ENCODE data around the gene CNGB1.

Gene CNGB1

GRCh38 chr16:58000706-58001676, 30.1 kb upstream of the CNGB1 start, which contains the start of gene USB1:
Gene USB1 (plus strand): TSS chr16:58001407. CDS start chr16:58001484, 77 bp downstream.
- Histone ChIP-seq H3K9ac (ENCODE audit: low read length) (peak within 1 kb of the TSS; percentile 83), H2AFZ (ENCODE audit: low read depth, low read length, severe bottlenecking) (peak within 1 kb of the TSS; percentile 93), H3F3A (ENCODE audit: insufficient read depth) (peaks cover 15% of the 10 kb centered on the region), H3K27ac (ENCODE audit: low read depth, low read length) (peak within 1 kb of the TSS; percentile 67), H3K4me2 (ENCODE audit: low read depth, low read length, poor library complexity, severe bottlenecking) (peak within 1 kb of the TSS; percentile 95), H3K36me3 (ENCODE audit: low read length) (no peaks in the 10 kb centered on the region; the same call in 1 of the 2 replicates), H4K20me1 (ENCODE audit: low read depth, low read length) (no peaks in the 10 kb centered on the region), H3K9me3 (ENCODE audit: insufficient read depth, low read length) (no peaks in the 10 kb centered on the region), H3K9me2 (replicated peaks; ENCODE audit: insufficient read depth, low read length) (no peaks in the 10 kb centered on the region), H3K79me2 (ENCODE audit: insufficient read depth, low read length) (no peaks in the 10 kb centered on the region), H3K27me3 (ENCODE audit: low read length) (no peaks in the 10 kb centered on the region), H3K4me3 (ENCODE audit: insufficient read depth, low read length, poor library complexity, severe bottlenecking) (peak within 1 kb of the TSS; percentile 80)
- no peak for TF ChIP-seq EZH2phosphoT487 (conservative IDR thresholded peaks at IDR 0.05; ENCODE audit: low read length)
- TF ChIP-seq CTCF (IDR thresholded peaks at IDR 0.05; ENCODE audit: insufficient read depth, low read length, poor library complexity, severe bottlenecking), result peak; percentile 29

- no peak for TF ChIP-seq EZH2phosphoT487 (conservative IDR thresholded peaks at IDR 0.05; ENCODE audit: low read length)
- TF ChIP-seq CTCF (IDR thresholded peaks at IDR 0.05; ENCODE audit: insufficient read depth, low read length, poor library complexity, severe bottlenecking), result no peak
- Histone ChIP-seq H3K9ac (ENCODE audit: low read length) (peak within 1 kb of the TSS; percentile 83), H3K9me2 (replicated peaks; ENCODE audit: insufficient read depth, low read length) (no peaks in the 10 kb centered on the region), H3K27ac (ENCODE audit: low read depth, low read length) (peak within 1 kb of the TSS; percentile 67), H4K20me1 (ENCODE audit: low read depth, low read length) (no peaks in the 10 kb centered on the region), H3K36me3 (ENCODE audit: low read length) (no peaks in the 10 kb centered on the region), H3F3A (ENCODE audit: insufficient read depth) (peaks cover 15% of the 10 kb centered on the region), H3K27me3 (ENCODE audit: low read length) (no peaks in the 10 kb centered on the region), H3K4me2 (ENCODE audit: low read depth, low read length, poor library complexity, severe bottlenecking) (peak within 1 kb of the TSS; percentile 95), H3K79me2 (ENCODE audit: insufficient read depth, low read length) (no peaks in the 10 kb centered on the region), H2AFZ (ENCODE audit: low read depth, low read length, severe bottlenecking) (peak within 1 kb of the TSS; percentile 93), H3K4me3 (ENCODE audit: insufficient read depth, low read length, poor library complexity, severe bottlenecking) (peak within 1 kb of the TSS; percentile 80), H3K9me3 (ENCODE audit: insufficient read depth, low read length) (no peaks in the 10 kb centered on the region)
Observed at GRCh38 chr16:57999971-58000705, 29.2 kb upstream of the CNGB1 start, which contains the start of gene ZNF319. Gene ZNF319 (minus strand): TSS chr16:58000672. CDS start chr16:57998265, 2,407 bp downstream.

GRCh38 chr16:57999366-57999970, 28.5 kb upstream of the CNGB1 start:
- H3K4me2 ChIP-seq (ENCODE audit: low read depth, low read length, poor library complexity, severe bottlenecking), result peak overlapping the region; percentile 95
- no peaks in the 10 kb centered on the region for H3K79me2 ChIP-seq (ENCODE audit: insufficient read depth, low read length)
- no peaks in the 10 kb centered on the region for H3K9me3 ChIP-seq (ENCODE audit: insufficient read depth, low read length)
- H3K9me2 ChIP-seq (replicated peaks; ENCODE audit: insufficient read depth, low read length), result no peaks in the 10 kb centered on the region
- TF ChIP-seq EZH2phosphoT487 (conservative IDR thresholded peaks at IDR 0.05; ENCODE audit: low read length), result no peak
- no peak for TF ChIP-seq CTCF (IDR thresholded peaks at IDR 0.05; ENCODE audit: insufficient read depth, low read length, poor library complexity, severe bottlenecking)
- H3K27me3 ChIP-seq (ENCODE audit: low read length), result no peaks in the 10 kb centered on the region
- H3K9ac ChIP-seq (ENCODE audit: low read length), result peak overlapping the region; percentile 83
- H3F3A ChIP-seq (ENCODE audit: insufficient read depth), result peaks cover 15% of the 10 kb centered on the region
- H3K4me3 ChIP-seq (ENCODE audit: insufficient read depth, low read length, poor library complexity, severe bottlenecking), result peak overlapping the region; percentile 80
- no peaks in the 10 kb centered on the region for H3K36me3 ChIP-seq (ENCODE audit: low read length)
- H4K20me1 ChIP-seq (ENCODE audit: low read depth, low read length), result no peaks in the 10 kb centered on the region
- peak overlapping the region; percentile 67 for H3K27ac ChIP-seq (ENCODE audit: low read depth, low read length)
- peak overlapping the region; percentile 82 for H2AFZ ChIP-seq (ENCODE audit: low read depth, low read length, severe bottlenecking)

Measured in SU-DHL-6 (cell line).